ENCODE measurements around the gene PRELID1.

GRCh38 chr5:177308740-177309139, 5.1 kb downstream of the PRELID1 start:
- TF ChIP-seq POLR2A (IDR thresholded peaks at IDR 0.05) (no peak), CTCF (IDR thresholded peaks at IDR 0.05) (no peak)
